Stimulated activated naive CD4-positive, alpha-beta T cell (primary cell): ENCODE data around the gene MRPL2.
A peak's percentile ranks its signal among the peaks of the same experiment; 100 is the strongest.
"Not testable (repeated sequence)": the region's sequence is repeated elsewhere in the genome, so short reads cannot be mapped to it uniquely, and the experiment has no call there.

Experiments used
- DNase-seq, 6 experiments: peaks; one replicate each; lab custom pipeline; 2025; lab: John Stamatoyannopoulos, UW

Gene MRPL2

GRCh38 chr6:43082806-43083655 is 23.8 kb upstream of the MRPL2 start:
- DNase-seq, result no peak

GRCh38 chr6:43081922-43082321 is 22.7 kb upstream of the MRPL2 start:
- DNase-seq, result not testable (repeated sequence)

DNA sequence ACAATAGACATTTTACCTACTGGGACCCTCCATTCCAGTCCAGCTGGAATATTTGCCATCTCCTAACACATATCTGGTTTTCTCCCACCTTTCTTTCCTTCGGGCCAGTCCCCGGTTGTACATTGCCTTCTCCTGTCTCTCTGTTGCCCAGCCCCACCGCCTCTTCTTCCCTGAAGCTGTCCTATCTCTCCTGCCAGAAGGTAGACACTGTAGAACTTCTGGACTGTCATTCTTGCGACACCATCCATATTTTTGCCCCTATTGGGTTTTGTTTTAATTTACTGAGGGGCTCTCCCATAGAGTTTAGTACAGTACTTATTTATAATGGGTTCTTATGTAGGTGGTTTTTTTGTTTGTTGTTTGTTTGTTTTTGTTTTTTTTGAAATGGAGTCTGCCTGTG is 21.8 kb upstream of the MRPL2 start:
- DNase-seq, result no peak

GRCh38 chr6:43078691-43079090 is 19.5 kb upstream of the MRPL2 start:
- DNase-seq, result no peak

- no peak for DNase-seq
Measured at GRCh38 chr6:43077981-43078511, 18.8 kb upstream of the MRPL2 start.

DNA sequence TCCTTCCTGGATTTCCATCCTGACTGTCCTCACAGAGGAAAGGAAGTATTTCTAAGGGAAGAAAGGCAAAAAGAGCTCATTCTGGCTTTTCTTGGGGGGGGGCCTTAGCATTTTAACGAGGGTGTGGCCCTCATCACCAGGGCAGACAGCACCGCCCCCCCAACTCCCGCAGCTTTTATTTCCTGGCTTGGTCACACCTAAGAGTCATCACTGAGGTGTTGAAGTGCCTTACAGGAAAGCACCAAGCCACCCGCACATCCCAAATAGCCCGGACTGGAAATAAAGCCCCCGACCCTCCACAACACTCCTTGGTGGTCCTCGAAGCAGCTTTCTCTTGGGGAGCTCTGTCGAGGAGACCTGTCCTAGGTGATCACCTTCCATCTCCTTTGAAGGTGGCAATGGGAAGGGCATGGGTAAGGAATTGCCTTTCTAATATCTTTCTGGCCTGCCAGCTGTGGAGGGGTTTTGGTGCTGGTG is 18.1 kb upstream of the MRPL2 start:
- no peak for DNase-seq

DNA sequence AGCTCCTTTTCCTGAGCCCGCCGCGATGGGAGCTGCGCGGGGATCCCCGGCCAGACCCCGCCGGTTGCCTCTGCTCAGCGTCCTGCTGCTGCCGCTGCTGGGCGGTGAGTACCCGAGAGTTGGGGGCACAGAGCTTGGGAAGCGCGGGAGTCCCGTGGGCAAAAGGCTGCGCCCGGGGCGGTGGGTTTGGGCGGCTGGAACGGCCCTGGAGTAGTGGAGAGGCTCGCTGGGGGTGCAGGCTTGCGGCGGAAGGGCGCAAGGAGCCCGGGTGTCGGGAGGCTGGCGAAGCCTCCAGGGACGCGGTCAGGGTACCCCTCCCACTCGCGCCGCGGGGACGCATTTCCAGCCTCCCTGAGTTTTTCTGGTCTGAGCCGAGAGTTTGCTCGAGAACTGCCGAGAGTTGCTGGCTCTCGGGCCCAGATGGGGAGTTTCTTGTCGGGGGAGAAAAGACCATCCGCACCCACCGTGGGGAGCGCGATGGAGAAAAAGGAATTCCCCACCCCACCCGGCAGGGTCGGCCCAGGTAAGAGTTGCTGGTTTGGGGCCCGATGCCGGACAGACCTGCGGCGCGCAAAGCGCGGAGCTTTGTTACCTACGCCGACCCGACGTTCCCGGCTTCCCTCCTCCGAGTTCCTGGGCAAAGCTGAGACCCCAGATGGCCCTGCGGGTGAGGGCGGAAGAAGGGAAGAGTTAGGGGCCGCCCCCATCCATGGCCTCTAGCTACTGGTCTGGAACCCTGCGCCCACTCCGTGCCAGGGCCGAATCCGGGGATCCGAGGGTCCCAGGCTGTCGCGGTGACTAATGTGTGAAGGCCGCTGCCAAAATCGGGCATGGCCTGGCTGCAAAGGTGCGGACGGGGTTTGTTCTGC is 17.5 kb upstream of the MRPL2 start:
- DNase-seq, result peak in 1 of 6 experiments; percentile 25

GRCh38 chr6:43075670-43076463 is 16.6 kb upstream of the MRPL2 start, which contains the start of gene PTK7:
TSS of gene PTK7 (plus strand) at chr6:43076314. CDS start at chr6:43076489, 175 bp downstream.
- DNase-seq, result peak in 5 of 6 experiments; percentile 16 to 28 (median 20)

DNA sequence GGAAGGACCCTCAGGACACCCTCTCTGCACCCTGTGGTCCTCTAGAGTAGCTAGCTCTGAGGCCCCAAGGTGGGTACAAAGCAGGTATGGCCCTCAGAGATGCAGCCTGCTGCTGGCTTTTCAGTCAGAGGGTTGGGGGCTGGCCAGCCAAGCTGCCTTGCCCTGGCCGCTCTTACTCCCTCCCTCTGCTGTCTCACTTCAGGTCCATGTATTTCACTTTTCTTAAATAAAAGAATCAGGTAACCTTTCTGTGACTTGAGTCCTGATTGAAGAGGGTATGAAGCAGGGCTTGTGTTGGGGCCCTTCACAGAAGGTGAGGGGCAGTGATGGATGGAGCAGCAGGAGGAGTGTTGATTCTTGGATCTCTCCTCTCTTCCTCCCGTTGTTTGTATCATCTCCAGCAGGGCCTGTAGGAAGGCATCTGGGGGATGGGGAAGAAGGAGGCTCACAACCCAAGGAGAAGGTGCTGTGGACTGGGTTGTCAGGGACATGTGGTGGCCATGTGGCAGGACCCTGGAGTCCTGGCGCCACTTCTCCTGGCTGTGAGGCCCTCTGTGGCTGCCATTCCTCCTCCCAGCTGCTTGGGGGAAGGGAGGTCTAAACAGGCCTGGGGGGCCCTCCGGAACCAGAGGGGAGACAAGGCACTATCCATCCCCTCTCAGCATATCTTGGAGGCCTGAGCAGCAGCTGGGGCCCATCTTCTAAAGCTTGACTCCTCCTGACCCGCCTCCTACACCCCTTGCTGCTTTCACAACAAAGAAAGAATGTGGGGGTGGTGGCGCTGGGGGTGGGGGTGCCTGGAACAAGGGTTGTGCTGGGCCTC is 15.8 kb upstream of the MRPL2 start:
- no peak for DNase-seq

- DNase-seq, result peak in 3 of 6 experiments; percentile 11 to 42 (median 27)
Measured at GRCh38 chr6:43070028-43070632, 10.9 kb upstream of the MRPL2 start.

- DNase-seq, result no peak
Measured at GRCh38 chr6:43062818-43063217, 3.6 kb upstream of the MRPL2 start.

- DNase-seq, result no peak
Measured at GRCh38 chr6:43061861-43062260, 2.6 kb upstream of the MRPL2 start.

DNA sequence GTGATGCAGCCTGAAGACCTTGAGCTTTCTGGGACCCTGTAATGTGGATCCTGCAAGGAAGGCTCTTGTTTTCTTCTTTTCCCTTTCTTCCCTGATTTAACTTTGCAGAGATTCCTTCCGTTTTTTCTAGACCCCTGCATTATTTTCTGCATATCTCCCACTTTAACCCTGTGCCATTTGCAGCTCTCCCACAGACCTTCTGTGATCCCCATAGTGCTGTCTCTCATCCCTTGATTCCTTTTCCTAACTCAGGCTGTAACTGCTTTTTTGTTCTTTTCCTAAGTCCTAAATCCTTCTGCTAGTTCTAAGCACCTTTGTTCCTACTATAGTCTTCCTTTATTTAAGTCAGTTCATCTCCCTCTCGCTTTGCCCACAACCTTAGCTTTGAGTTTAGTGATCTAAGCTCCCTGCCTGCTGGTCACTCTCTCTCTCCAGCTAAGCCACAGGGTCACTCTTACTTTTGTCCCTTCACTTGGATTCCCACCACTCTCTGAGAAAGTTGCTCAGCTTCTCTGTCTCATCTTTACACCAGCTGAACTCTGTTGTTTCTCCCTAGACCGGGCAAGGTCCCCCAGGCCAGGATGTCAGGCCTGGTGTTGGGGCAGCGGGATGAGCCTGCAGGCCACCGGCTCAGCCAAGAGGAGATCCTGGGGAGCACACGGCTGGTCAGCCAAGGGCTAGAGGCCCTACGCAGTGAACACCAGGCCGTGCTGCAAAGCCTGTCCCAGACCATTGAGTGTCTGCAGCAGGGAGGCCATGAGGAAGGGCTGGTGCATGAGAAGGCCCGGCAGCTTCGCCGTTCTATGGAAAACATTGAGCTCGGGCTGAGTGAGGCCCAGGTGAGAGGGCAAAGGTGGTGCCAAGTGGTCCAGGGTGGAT is 1.8 kb upstream of the MRPL2 start:
- DNase-seq, result no peak

- no peak for DNase-seq
Measured at GRCh38 chr6:43060034-43060754, 960 bp upstream of the MRPL2 start.

GRCh38 chr6:43058531-43058930 is 703 bp downstream of the MRPL2 start:
- DNase-seq, result no peak

DNA sequence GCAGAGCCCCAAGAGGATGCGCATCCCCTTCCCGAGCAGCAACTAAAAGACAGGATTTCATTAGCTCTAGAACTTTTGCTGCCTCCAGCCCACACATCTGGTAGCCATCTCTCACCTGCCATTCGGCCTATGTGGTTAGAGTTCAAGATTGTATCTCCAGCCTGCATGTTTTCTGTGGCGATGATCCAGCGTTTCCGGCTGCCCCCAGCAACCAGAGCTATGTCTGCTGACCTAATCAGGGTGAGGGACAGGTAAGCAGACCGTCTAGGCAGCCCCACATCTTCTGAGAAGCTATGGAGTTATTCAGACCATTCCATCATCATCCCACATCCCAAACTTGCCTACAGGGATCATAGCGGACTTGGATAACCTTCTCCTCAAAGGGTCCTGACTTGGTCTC is 3.3 kb downstream of the MRPL2 start:
- DNase-seq, result no peak

DNA sequence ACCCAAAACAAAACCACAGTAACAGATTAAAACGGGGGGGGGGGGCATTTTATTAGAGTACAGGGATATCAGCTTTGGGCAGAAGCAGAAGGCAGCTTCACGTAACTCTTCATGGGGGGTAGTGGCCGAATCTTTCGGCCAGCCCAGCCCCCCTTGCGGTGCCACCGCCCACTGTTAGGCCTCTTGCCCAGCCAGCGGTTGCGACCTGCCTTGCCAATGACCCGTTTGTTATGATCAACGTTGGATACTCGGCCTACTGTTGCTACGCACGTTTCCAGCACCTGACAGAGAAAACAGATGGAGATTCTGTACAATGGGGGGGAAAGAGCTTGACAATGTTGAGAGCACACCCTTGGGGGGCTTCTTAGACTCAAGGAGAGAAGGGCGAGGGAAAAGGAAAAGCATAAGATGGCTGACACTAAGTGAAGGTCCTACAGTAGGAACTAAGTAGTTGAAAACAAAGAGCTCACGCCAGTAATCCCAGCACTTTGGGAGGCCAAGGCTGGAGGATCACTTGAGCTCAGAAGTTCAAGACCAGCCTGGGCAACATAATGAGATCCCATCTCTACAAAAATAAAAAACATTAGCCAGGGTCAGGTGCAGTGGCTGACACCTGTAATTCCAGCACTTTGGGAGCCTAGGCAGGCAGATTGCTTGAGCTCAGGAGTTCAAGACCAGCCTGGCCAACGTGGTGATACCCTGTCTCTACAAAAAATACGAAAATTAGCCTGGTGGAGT is 4.9 kb downstream of the MRPL2 start:
- no peak for DNase-seq
